Stimulated activated CD4-positive, alpha-beta T cell treated with anti-CD3 and anti-CD28 coated beads, Interleukin-1b, Interleukin-23, amount 100 ng/mL, for 24 hours (primary cell): ENCODE results near the gene LRBA.

ENCODE experiments used
- DNase-seq, 4 experiments: peaks; one replicate each; pipeline ENCODE4 v3.0.0-alpha.2; 2020; ENCODE audit warnings: low read depth in 4 of 4, low spot score in 1 of 4

Gene LRBA

GRCh38 chr4:150235317-150235716, 779.8 kb downstream of the LRBA start:
- no peak for DNase-seq

- DNase-seq: no peak
These were observed 780.8 kb downstream of the LRBA start for GRCh38 chr4:150234246-150234645.

DNA sequence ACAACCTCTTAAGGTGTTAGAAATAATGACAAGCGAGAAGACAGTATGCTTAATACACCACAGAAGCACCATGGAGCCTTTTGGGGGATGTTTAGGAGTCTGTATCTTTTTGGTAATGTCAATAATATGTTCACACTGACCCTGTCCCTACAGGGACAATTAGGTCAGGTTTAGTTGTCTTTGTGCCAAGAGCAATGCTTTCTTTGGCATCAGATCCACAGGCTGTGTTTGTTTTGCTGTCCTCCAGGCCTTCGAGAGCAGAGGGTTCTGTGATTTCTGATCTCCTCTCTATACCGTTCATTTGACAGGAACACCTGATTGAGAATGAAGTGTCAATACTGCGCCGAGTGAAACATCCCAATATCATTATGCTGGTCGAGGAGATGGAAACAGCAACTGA, 783.1 kb downstream of the LRBA start:
- no peak for DNase-seq

DNA sequence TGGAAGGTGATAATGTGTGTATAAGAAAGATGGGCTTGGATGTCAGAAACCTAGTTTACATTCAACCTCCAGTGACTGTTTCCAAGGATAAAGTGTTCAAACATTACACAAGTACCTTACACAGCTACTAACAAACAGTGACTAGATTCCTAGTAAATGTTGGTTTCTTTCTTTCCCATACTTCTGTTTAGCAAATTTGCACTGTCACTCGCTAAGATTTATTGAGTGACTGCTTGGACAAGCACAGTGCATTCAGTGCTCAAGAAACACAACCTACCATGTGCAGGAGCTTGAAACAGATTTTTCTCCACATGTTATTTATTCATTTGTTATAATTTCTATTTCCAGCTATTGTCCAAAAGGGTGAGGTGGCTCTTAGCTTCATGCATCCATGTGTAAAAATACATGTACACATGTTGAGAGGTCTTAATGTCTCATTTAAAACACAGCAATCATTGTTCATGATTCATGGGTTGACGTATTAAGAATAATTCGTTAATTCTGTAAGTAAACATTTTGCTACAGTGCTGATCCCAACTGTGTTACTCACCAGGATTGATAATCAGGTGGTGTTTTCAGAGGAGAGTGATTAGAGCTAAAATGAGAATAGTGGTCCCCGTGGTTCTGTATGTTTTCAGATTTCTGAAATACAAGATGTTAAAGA, 783.8 kb downstream of the LRBA start:
- no peak for DNase-seq

- no peak for DNase-seq
These were observed 784.5 kb downstream of the LRBA start for GRCh38 chr4:150230561-150230960.

GRCh38 chr4:150229520-150229919, 785.6 kb downstream of the LRBA start:
- no peak for DNase-seq

DNA sequence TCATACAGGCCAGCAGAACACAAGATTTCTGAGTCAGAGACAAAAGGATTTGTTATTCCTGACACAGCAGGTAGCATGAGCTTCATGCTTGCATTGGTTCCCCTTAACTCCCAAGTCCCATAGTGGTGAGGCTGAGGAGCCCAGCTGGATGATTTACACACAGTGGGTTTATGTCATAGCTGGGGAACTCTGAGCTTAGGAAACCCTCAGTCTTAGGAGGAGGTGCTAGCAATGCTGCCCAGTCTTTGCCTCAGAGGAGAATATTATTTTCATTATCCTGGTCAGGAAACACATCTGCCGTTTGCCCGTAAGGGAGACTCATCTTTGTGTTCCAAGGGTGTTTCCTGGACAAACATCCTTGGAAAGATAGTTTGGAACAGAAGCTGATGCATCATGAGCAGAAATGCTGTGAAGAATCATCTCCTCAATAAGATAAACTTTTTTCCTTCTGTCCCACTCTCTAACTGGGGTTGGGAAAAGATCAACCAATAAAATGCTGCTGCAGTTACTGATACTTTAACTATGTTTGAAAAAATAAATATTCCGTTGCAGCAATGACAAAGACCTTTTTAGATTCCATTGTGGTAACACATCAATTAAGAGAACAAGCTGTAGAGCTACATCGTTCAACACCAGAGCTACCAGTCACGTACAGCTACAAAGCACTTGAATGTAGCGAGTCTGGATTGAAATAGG, 790.0 kb downstream of the LRBA start:
- DNase-seq: no peak

DNA sequence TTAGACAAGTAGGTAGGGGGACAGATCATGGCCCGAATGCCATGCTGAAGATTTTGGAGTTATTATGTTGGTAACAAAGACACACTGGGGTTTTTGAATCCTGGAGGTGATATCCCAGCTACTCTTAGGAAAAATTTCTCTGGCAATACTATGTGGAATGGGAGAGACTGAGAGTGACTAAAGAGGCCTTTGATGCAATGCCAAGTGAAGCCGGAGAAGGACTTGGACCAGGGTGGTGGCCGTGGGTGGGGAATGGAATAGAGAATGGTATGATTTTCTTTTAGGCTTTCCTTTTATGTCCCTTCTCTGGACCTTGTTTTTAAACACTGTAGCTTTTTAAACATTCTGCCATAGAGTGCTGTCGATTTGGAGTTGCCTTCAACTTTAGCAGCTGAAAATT, 795.2 kb downstream of the LRBA start:
- no peak for DNase-seq

GRCh38 chr4:150218447-150218846, 796.6 kb downstream of the LRBA start:
- DNase-seq: no peak

DNA sequence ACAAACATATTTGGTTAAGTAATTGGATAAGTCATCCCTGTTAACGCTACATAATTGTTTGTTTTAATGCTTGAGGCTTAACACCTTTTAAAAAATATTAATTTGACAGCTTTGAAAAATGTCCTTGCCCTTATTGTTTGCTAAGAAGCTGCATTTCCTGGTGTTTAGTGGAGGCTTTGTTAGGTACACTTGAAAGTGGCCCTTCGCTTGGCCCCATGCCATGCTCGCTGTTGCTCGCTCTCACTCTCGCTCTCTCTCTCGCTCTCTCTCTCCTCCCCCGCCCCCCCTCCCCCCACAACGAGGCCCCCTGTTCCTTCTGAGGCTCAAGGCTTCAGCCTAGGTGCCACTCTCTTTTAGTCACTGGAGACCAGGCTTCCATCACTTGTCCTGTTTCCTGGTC, 797.3 kb downstream of the LRBA start:
- DNase-seq: no peak

GRCh38 chr4:150217192-150217591, 797.9 kb downstream of the LRBA start:
- DNase-seq: no peak

- DNase-seq: no peak
These were observed 798.4 kb downstream of the LRBA start for GRCh38 chr4:150216726-150217125.

- no peak for DNase-seq
These were observed 799.5 kb downstream of the LRBA start for GRCh38 chr4:150215601-150216000.
